Measurements from ENCODE around the gene ZFP92.

DNA sequence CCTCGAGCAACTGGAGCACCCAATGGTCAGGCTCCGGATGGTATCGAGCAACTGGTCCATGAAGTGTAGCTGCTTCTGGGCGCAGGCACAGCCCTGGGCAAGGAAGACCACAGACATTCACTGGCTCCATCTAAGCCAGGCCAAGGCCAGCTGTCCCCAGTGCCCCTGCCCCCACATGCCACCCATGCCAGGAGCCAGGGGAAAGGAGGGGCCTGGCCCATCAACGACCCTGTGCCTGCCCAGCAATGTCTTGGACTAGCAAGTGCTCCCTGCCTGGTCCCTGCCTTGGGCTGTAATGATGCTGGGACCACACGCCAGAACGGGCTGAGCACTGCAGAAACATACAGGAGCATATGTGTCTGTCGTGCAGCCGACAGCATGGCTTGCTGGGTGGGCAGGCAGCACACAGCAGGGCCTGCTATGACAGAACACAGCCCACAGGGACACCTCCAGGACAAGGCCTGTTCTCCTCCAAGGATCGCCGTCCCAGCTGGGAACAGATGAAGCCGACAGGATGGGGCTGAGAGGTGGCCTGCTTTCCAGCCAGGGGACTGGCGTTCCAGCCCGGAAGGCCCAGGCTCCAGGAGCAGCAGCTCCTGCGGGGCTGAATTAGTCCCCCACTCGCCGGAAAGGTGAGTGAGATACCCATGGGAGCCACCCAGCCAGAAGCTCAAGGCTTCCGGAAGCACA, 46.0 kb downstream of the ZFP92 start:
- TF ChIP-seq, protein P1, sequence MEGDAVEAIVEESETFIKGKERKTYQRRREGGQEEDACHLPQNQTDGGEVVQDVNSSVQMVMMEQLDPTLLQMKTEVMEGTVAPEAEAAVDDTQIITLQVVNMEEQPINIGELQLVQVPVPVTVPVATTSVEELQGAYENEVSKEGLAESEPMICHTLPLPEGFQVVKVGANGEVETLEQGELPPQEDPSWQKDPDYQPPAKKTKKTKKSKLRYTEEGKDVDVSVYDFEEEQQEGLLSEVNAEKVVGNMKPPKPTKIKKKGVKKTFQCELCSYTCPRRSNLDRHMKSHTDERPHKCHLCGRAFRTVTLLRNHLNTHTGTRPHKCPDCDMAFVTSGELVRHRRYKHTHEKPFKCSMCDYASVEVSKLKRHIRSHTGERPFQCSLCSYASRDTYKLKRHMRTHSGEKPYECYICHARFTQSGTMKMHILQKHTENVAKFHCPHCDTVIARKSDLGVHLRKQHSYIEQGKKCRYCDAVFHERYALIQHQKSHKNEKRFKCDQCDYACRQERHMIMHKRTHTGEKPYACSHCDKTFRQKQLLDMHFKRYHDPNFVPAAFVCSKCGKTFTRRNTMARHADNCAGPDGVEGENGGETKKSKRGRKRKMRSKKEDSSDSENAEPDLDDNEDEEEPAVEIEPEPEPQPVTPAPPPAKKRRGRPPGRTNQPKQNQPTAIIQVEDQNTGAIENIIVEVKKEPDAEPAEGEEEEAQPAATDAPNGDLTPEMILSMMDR (IDR thresholded peaks at IDR 0.05; ENCODE audit: low read length), result no peak
- no peak for TF ChIP-seq EZH2 (optimal IDR thresholded peaks at IDR 0.05; ENCODE audit: low read depth, low read length)

Data from MM.1S (cell line).